Dedifferentiated amniotic fluid mesenchymal stem cell (primary cell): ENCODE results near the gene MCIDAS.

Source experiments
- DNase-seq: peaks from one replicate; pipeline ENCODE4 v3.0.0-alpha.2; 2016; ENCODE audit errors: extremely low spot score

The MCIDAS gene

GRCh38 chr5:55222092-55222984 is 4.8 kb downstream of the MCIDAS start:
- DNase-seq, result no peak

GRCh38 chr5:55220433-55221185 is 6.5 kb downstream of the MCIDAS start:
- DNase-seq, result no peak

- DNase-seq, result no peak
Measured at GRCh38 chr5:55219770-55220169, 7.3 kb downstream of the MCIDAS start.

GRCh38 chr5:55218967-55219366 is 8.1 kb downstream of the MCIDAS start:
- DNase-seq, result no peak

GRCh38 chr5:55211184-55211874 is 15.8 kb downstream of the MCIDAS start:
- DNase-seq, result no peak

- no peak for DNase-seq
Measured at GRCh38 chr5:55205001-55205400, 22.1 kb downstream of the MCIDAS start.

- no peak for DNase-seq
Measured at GRCh38 chr5:55191165-55191564, 36.0 kb downstream of the MCIDAS start.

GRCh38 chr5:55188656-55189540 is 38.2 kb downstream of the MCIDAS start:
- no peak for DNase-seq

- DNase-seq, result no peak
Measured at GRCh38 chr5:55187370-55187769, 39.7 kb downstream of the MCIDAS start.

- no peak for DNase-seq
Measured at GRCh38 chr5:55180016-55180415, 47.1 kb downstream of the MCIDAS start.

GRCh38 chr5:55177078-55177477 is 50.0 kb downstream of the MCIDAS start:
- DNase-seq, result no peak

- no peak for DNase-seq
Measured at GRCh38 chr5:55176176-55176818, 50.8 kb downstream of the MCIDAS start.

GRCh38 chr5:55175781-55176175 is 51.3 kb downstream of the MCIDAS start:
- DNase-seq, result no peak

GRCh38 chr5:55173687-55174230 is 53.4 kb downstream of the MCIDAS start:
- DNase-seq, result no peak

GRCh38 chr5:55172937-55173686 is 54.0 kb downstream of the MCIDAS start, which contains the start of gene CDC20B:
Gene CDC20B (minus strand): TSS chr5:55173177. CDS start chr5:55173000, 177 bp downstream.
- DNase-seq, result peak; percentile 46

GRCh38 chr5:55172051-55172899 is 54.8 kb downstream of the MCIDAS start:
- peak; percentile 81 for DNase-seq

- no peak for DNase-seq
Measured at GRCh38 chr5:55171471-55171870, 55.6 kb downstream of the MCIDAS start.
